Panc1 (cell line): Measurements from ENCODE around the gene UQCRC2.

Experiments
- CTCF ChIP-seq: fragments of 450-650 bp; IDR thresholded peaks from 2 replicates; pipeline ENCODE4 v1.5.1; 2017; ENCODE audit warnings: mild to moderate bottlenecking
- POLR2AphosphoS5 ChIP-seq: IDR thresholded peaks from 2 replicates; pipeline ENCODE4 v1.6.1; 2012; ENCODE audit warnings: mild to moderate bottlenecking, low read depth, low read length, moderate library complexity
- SIN3A ChIP-seq: IDR thresholded peaks from 2 replicates; pipeline ENCODE4 v1.6.1; 2012; ENCODE audit warnings: low read depth, mild to moderate bottlenecking, low read length, moderate library complexity, borderline replicate concordance; ENCODE audit not compliant: insufficient read depth
- TCF7L2 ChIP-seq: IDR thresholded peaks from 2 replicates; pipeline ENCODE4 v1.6.1; 2011; ENCODE audit warnings: mild to moderate bottlenecking, low read depth, low read length, inconsistent platforms

- TF ChIP-seq POLR2AphosphoS5: no peak
- TF ChIP-seq CTCF: no peak
- no peak for TF ChIP-seq TCF7L2
- no peak for TF ChIP-seq SIN3A
Observed at GRCh38 chr16:22029632-22030031, 76.5 kb downstream of the UQCRC2 start.
